Measurements from ENCODE around the gene SH3PXD2B. TPM values are rescaled to one million over a fixed set of nuclear protein-coding genes. Genes with fewer than 3 reads are reported as not detected.

SH3PXD2B gene
- total RNA-seq, 1 donor from 2014 or later = 52.3 TPM

DNA sequence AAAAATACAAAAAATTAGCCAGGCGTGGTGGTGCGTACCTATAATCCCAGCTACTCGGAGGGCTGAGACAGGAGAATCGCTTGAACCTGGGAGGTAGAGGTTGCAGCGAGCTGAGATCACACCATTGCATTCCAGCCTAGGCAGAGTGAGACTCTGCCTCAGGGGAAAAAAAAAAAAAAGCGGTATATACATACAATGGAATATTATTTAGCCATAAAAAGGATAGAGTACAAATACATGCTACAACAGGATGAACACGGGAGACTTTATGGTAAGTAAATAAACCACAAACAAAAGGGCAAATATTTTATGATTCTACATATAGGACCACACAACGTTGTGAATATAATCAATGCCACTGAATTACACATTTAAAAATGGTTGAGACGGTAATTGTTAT, 176.0 kb downstream of the SH3PXD2B start:
- H3K36me3 Mint-ChIP-seq = peaks cover 40% of the 10 kb centered on the region
- H3K9me3 Mint-ChIP-seq = no peaks in the 10 kb centered on the region
- TF ChIP-seq, protein P1, sequence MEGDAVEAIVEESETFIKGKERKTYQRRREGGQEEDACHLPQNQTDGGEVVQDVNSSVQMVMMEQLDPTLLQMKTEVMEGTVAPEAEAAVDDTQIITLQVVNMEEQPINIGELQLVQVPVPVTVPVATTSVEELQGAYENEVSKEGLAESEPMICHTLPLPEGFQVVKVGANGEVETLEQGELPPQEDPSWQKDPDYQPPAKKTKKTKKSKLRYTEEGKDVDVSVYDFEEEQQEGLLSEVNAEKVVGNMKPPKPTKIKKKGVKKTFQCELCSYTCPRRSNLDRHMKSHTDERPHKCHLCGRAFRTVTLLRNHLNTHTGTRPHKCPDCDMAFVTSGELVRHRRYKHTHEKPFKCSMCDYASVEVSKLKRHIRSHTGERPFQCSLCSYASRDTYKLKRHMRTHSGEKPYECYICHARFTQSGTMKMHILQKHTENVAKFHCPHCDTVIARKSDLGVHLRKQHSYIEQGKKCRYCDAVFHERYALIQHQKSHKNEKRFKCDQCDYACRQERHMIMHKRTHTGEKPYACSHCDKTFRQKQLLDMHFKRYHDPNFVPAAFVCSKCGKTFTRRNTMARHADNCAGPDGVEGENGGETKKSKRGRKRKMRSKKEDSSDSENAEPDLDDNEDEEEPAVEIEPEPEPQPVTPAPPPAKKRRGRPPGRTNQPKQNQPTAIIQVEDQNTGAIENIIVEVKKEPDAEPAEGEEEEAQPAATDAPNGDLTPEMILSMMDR (conservative IDR thresholded peaks at IDR 0.05) = no peak
- no peak overlapping the region for H3K4me3 Mint-ChIP-seq
- no peak overlapping the region for H3K27ac Mint-ChIP-seq
- no peaks in the 10 kb centered on the region for H3K27me3 Mint-ChIP-seq
- peaks cover 36% of the 10 kb centered on the region for H3K4me1 Mint-ChIP-seq (ENCODE audit: unreplicated experiment)
- no peak for DNase-seq (ENCODE audit: extremely low spot score, unreplicated experiment)

DNA sequence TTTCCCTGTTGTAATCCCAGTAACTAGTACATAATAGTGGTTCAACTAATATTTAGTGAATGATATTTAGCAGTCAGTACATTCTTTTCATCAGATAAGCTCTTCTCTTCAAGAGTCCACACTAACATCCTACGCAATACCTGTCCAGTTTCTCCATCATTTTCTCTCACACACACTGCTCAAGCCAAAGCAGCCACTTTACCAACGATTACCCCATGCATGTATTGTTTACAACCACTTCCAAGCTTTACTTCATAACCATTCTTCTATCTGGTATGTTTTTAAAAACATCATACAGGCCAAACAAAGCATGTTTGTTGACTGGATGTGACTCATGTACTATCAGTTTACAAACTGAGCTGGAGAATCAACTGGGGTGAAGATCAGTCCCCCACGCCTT, 178.1 kb downstream of the SH3PXD2B start:
- Mint-ChIP-seq H3K27me3 (no peaks in the 10 kb centered on the region), H3K36me3 (peaks cover 40% of the 10 kb centered on the region), H3K4me1 (ENCODE audit: unreplicated experiment) (peaks cover 31% of the 10 kb centered on the region), H3K4me3 (no peak overlapping the region), H3K27ac (peak overlapping the region; percentile 7), H3K9me3 (no peaks in the 10 kb centered on the region)
- DNase-seq (ENCODE audit: extremely low spot score, unreplicated experiment) = no peak
- TF ChIP-seq, protein P1 (conservative IDR thresholded peaks at IDR 0.05) = no peak

Other genes with a start within 250 kb of the SH3PXD2B start
- 32.8 and 47.2 TPM in 2 replicates for gene UBTD2, start 170.8 kb downstream of the SH3PXD2B start, total RNA-seq (ENCODE audit: low replicate concordance)
- gene NEURL1B, start 186.7 kb upstream of the SH3PXD2B start, total RNA-seq (ENCODE audit: low replicate concordance) = 6.2 and 7.6 TPM in 2 replicates